Measurements from ENCODE around the gene CTSL. TPM values are rescaled to one million over a fixed set of nuclear protein-coding genes. Genes with fewer than 3 reads are reported as not detected.
"Not testable (repeated sequence)": the region's sequence is repeated elsewhere in the genome, so short reads cannot be mapped to it uniquely, and the experiment has no call there.

The CTSL gene
- total RNA-seq, 1 experiment from 2014 or later, result 393 TPM

DNA sequence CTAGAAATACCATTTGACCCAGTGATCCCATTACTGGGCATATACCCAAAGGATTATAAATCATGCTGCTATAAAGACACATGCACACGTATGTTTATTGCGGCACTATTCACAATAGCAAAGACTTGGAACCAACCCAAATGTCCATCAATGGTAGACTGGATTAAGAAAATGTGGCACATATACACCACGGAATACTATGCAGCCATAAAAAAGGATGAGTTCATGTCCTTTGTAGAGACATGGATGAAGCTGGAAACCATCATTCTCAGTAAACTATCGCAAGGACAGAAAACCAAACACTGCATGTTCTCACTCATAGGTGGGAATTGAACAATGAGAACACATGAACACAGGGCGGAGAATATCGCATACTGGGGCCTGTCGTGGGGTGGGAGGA is 18.3 kb downstream of the CTSL start:
- not testable (repeated sequence) for DNase-seq (ENCODE audit: low read depth in 1 of 2, low spot score in 2 of 2); H3K36me3 ChIP-seq; H3K4me3 ChIP-seq; H3K27ac ChIP-seq; H3K9me3 ChIP-seq (replicated peaks); H3K27me3 ChIP-seq (replicated peaks)
- peaks cover 20% of the 10 kb centered on the region for H3K4me1 ChIP-seq (replicated peaks)

DNA sequence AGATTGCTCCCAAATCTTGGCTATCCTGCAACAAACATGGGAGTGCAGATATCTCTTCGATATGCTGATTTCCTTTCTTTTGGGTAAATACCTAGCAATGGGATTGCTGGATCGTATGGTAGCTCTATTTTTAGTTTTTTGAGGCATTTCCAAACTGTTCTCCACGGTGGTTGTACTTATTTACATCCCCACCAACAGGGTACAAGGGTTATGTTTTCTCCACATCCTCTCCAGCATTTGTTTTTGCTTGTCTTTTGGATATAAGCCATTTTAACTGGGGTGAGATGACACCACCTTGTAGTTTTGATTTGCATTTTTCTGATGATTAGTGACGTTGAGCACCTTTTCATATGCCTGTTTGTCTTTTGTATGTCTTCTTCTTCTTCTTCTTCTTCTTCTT is 20.3 kb downstream of the CTSL start:
- Histone ChIP-seq H3K36me3 (no peaks in the 10 kb centered on the region), H3K27ac (no peak overlapping the region), H3K27me3 (replicated peaks) (no peaks in the 10 kb centered on the region), H3K4me3 (no peak overlapping the region), H3K9me3 (replicated peaks) (no peaks in the 10 kb centered on the region), H3K4me1 (replicated peaks) (peaks cover 20% of the 10 kb centered on the region)
- no peak for DNase-seq (ENCODE audit: low read depth in 1 of 2, low spot score in 2 of 2)

DNA sequence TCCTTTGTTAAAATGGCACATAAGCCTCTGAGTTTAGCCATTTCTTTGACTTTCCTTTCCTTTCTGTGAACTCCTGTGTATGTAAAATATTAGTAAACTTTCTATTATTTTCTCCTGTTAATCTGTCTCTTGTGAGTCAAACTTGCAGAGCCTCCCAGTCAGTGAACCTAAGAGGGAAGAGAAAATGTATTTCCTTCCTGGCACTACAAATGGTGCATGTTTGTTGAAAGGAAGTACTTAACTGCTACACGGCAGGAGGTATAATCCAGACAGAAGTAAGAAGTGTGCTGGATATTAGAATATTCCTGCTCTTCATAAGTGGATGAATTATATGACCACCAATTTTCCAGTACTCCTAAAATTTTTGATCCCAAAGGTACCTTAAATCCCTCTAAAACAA is 23.0 kb downstream of the CTSL start:
- no peaks in the 10 kb centered on the region for H3K9me3 ChIP-seq (replicated peaks)
- DNase-seq (ENCODE audit: low read depth in 1 of 2, low spot score in 2 of 2), result no peak
- H3K27ac ChIP-seq, result no peak overlapping the region
- H3K36me3 ChIP-seq, result no peaks in the 10 kb centered on the region; the same call in 1 of the 2 replicates
- H3K4me1 ChIP-seq (replicated peaks), result no peaks in the 10 kb centered on the region
- no peak overlapping the region for H3K4me3 ChIP-seq
- no peaks in the 10 kb centered on the region for H3K27me3 ChIP-seq (replicated peaks)

DNA sequence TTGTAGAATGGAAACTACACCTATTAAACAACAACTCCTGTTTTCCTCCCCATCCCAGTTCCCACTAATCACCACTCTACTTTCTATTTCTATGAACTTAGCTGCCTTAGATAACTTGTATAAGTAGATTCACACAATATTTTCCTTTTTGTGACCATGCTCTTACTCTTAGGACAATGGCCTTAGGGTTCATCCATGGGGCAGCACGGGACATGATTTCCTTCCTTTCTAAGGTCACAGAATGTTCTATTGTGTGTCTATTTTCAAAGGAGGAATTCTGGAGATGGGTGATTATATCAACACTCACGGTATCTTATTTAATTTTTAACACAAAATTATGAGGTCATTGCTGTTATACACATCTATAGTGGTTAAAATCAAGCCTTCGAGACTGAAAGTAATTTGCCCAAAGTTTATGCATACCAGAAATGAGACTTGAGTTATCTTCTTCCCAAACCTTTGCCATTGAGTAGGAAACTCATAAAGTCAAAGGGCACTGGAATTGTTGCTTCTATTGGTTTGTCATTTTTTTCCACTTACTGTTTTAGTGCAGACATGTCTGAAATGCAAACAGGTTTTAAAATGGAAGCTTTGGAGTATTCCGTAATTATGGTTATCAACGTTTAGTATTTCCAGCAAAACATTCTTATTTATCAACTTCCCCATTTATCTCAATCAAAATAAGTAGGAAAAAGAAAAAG is 23.6 kb downstream of the CTSL start:
- Histone ChIP-seq H3K4me3 (no peak overlapping the region), H3K27ac (no peak overlapping the region), H3K9me3 (replicated peaks) (no peaks in the 10 kb centered on the region), H3K36me3 (no peaks in the 10 kb centered on the region; the same call in 1 of the 2 replicates), H3K27me3 (replicated peaks) (no peaks in the 10 kb centered on the region), H3K4me1 (replicated peaks) (no peaks in the 10 kb centered on the region)
- no peak for DNase-seq (ENCODE audit: low read depth in 1 of 2, low spot score in 2 of 2)

DNA sequence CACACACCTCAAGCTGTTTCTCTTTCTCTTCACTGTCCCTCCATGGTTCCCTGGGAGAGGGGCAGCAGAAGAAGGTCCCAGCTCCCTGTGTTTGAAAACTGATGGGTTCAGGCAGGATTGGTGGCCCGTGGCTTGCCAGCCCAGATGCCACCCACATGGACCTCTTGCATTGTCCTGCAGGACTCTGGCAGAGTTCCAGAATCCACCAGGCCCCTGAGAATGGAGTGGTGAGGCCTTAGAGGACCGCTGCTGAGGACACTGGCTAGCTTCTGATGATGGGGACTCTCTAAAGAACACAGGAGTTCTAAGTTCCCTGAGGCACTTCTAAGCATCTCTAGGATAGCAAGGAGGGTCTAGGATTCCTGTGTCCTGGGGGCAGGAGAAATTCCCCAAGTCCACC is 24.8 kb downstream of the CTSL start:
- Histone ChIP-seq H3K9me3 (replicated peaks) (no peaks in the 10 kb centered on the region), H3K27me3 (replicated peaks) (no peaks in the 10 kb centered on the region), H3K4me3 (no peak overlapping the region), H3K4me1 (replicated peaks) (no peaks in the 10 kb centered on the region), H3K27ac (no peak overlapping the region), H3K36me3 (no peaks in the 10 kb centered on the region; the same call in 1 of the 2 replicates)
- no peak for DNase-seq (ENCODE audit: low read depth in 1 of 2, low spot score in 2 of 2)

DNA sequence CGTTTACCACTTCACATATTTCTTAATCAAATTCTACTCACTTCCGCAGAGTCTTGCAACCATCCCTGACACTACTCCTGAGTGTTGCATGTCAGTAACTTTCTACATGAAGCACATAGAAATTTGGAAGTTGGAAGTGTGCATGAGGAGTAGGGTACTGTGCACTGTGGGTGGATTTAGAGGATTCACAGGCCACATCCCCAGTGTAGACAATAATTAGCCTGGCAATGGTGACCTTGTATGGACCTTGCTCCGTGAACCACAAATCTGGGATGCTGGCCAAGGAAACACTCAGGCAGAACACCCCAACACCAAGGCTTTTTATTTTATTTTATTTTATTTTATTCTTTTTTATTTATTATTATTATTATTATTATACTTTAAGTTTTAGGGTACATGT is 25.5 kb downstream of the CTSL start:
- DNase-seq (ENCODE audit: low read depth in 1 of 2, low spot score in 2 of 2), result no peak
- no peaks in the 10 kb centered on the region for H3K27me3 ChIP-seq (replicated peaks)
- no peaks in the 10 kb centered on the region for H3K9me3 ChIP-seq (replicated peaks)
- no peak overlapping the region for H3K4me3 ChIP-seq
- H3K36me3 ChIP-seq, result no peaks in the 10 kb centered on the region; the same call in 1 of the 2 replicates
- no peak overlapping the region for H3K27ac ChIP-seq
- no peaks in the 10 kb centered on the region for H3K4me1 ChIP-seq (replicated peaks)

DNA sequence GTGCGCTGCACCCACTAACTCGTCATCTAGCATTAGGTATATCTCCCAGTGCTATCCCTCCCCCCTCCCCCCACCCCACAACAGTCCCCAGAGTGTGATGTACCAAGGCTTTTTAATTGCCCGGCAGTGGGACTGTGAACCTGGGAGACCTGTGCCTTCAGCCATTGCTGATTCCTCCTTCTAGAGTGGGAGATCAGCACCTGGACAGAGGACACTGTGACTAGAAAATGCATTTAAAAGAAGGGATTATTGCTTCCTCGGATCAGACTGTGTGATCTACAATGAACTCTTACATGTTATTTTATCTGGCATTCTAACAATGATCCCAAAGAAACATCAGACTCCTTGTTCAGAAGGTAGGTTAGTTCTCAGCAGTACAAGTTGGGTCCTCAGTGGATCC is 25.9 kb downstream of the CTSL start:
- Histone ChIP-seq H3K9me3 (replicated peaks) (no peaks in the 10 kb centered on the region), H3K4me3 (no peak overlapping the region), H3K4me1 (replicated peaks) (no peaks in the 10 kb centered on the region), H3K27me3 (replicated peaks) (no peaks in the 10 kb centered on the region), H3K27ac (no peak overlapping the region), H3K36me3 (no peaks in the 10 kb centered on the region; the same call in 1 of the 2 replicates)
- DNase-seq (ENCODE audit: low read depth in 1 of 2, low spot score in 2 of 2), result no peak

DNA sequence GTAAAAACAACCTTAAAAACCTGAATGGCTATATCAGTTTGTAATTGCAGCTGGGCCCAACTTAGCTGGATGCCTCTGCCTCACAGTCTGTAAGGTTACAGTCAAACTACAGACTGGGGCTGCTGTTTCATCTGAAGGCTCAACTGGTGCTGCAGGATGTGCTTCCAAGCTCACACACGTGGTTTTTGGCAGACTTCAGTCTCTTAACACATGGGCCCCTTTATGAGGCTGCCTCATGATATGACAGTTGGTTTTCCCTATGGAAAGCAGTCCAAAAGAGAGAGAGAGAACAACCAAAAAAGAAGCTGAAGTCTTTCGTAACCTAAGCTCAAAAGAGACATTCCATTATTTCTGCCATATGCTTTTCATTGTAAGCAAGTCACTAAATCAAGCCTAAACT is 27.4 kb downstream of the CTSL start:
- H3K4me3 ChIP-seq, result no peak overlapping the region
- H3K9me3 ChIP-seq (replicated peaks), result no peaks in the 10 kb centered on the region
- H3K27me3 ChIP-seq (replicated peaks), result no peaks in the 10 kb centered on the region
- DNase-seq (ENCODE audit: low read depth in 1 of 2, low spot score in 2 of 2), result no peak
- no peaks in the 10 kb centered on the region for H3K4me1 ChIP-seq (replicated peaks)
- no peak overlapping the region for H3K27ac ChIP-seq
- H3K36me3 ChIP-seq, result no peaks in the 10 kb centered on the region; the same call in 1 of the 2 replicates

DNA sequence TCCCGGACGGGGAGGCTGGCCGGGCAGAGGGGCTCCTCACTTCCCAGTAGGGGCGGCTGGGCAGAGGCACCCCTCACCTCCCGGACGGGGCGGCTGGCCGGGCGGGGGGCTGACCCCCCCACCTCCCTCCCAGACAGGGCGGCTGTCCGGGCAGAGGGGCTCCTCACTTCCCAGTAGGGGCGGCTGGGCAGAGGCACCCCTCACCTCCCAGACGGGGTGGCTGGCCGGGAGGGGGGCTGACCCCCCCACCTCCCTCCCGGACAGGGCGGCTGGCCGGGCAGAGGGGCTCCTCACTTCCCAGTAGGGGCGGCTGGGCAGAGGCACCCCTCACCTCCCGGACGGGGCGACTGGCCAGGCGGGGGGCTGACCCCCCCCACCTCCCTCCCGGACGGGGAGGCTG is 32.4 kb downstream of the CTSL start:
- not testable (repeated sequence) for H3K4me3 ChIP-seq; H3K27ac ChIP-seq; H3K27me3 ChIP-seq (replicated peaks); DNase-seq (ENCODE audit: low read depth in 1 of 2, low spot score in 2 of 2); H3K9me3 ChIP-seq (replicated peaks); H3K36me3 ChIP-seq; H3K4me1 ChIP-seq (replicated peaks)

DNA sequence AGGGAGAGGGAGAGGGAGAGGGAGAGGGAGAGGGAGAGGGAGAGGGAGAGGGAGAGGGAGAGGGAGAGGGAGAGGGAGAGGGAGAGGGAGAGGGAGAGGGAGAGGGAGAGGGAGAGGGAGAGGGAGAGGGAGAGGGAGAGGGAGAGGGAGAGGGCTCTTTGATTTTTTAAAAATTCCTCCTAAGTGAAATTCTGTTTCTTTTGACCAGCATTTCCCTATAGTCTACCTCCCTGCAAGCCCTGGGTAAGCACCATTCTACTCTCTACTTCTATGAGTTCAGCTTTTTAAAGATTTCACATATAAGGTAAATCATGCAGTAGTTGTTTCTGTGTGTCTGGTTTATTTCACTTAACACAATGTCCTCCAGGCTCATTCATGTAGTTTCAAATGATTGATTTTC is 34.1 kb downstream of the CTSL start:
- H3K4me3 ChIP-seq; DNase-seq (ENCODE audit: low read depth in 1 of 2, low spot score in 2 of 2); H3K36me3 ChIP-seq; H3K27me3 ChIP-seq (replicated peaks); H3K27ac ChIP-seq; H3K4me1 ChIP-seq (replicated peaks); H3K9me3 ChIP-seq (replicated peaks): not testable (repeated sequence)

DNA sequence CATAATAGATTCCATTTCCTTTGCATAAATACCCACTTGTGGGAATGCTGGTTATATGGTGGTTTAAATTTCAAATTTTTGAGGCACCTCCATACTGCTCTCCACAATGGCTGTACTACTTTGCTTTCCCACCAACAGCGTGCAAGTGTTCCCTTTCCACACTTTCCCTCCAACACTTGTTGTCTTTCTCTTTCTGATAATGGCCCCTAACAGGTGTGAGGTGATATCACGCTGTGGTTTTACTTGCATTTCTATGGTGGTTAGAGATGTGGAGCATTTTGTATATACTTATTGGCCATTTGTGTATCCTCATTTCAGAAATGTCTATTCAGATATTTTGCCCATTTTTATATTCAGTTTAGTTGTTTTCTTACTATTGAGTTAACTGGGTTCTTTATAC is 34.6 kb downstream of the CTSL start:
- Histone ChIP-seq H3K4me3 (no peak overlapping the region), H3K27ac (no peak overlapping the region), H3K27me3 (replicated peaks) (no peaks in the 10 kb centered on the region), H3K4me1 (replicated peaks) (no peaks in the 10 kb centered on the region), H3K36me3 (no peaks in the 10 kb centered on the region), H3K9me3 (replicated peaks) (no peaks in the 10 kb centered on the region)
- no peak for DNase-seq (ENCODE audit: low read depth in 1 of 2, low spot score in 2 of 2)

DNA sequence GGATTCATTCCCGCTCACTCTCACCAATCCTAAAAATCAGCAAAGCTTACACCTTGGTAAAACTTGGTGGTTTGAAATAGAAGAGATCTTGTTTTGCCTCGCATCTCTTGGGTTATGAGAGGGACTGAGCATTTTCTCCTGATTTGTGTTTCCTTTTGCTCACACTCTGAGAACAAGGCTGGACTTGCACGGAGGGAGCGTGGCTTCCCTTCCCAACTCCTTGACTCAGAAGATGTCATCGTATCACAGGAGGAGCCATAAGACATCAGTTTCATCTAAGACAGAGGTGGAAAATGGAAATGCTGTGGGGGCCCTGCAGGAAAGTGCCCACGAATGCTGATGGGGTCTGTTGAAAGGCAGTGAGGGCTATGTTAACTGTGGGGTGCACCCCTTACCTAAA is 37.4 kb downstream of the CTSL start:
- Histone ChIP-seq H3K9me3 (replicated peaks) (no peaks in the 10 kb centered on the region), H3K4me3 (no peak overlapping the region), H3K4me1 (replicated peaks) (no peaks in the 10 kb centered on the region), H3K36me3 (no peaks in the 10 kb centered on the region), H3K27ac (no peak overlapping the region), H3K27me3 (replicated peaks) (no peaks in the 10 kb centered on the region)
- DNase-seq (ENCODE audit: low read depth in 1 of 2, low spot score in 2 of 2), result no peak

DNA sequence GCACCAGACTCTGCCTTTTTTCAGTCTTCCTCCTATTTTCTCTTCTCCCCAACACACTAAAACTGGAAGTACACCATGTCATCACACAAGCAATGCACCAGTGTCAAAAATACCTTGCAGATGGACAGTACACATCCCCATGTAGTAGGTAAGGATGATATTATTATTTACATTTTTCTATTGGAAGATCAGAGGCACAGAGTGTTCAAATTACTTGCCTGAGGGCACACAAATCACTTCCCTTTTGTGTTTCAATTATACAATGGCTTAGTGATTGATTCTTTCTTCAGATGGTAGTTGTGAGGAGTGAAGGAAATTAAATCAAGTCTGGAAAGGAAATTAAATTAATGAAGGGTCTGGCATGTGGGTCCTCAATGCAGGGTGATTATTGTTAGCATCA is 39.6 kb downstream of the CTSL start:
- DNase-seq (ENCODE audit: low read depth in 1 of 2, low spot score in 2 of 2), result no peak
- Histone ChIP-seq H3K36me3 (no peaks in the 10 kb centered on the region), H3K27me3 (replicated peaks) (no peaks in the 10 kb centered on the region), H3K27ac (no peak overlapping the region), H3K9me3 (replicated peaks) (no peaks in the 10 kb centered on the region), H3K4me3 (no peak overlapping the region), H3K4me1 (replicated peaks) (no peaks in the 10 kb centered on the region)

DNA sequence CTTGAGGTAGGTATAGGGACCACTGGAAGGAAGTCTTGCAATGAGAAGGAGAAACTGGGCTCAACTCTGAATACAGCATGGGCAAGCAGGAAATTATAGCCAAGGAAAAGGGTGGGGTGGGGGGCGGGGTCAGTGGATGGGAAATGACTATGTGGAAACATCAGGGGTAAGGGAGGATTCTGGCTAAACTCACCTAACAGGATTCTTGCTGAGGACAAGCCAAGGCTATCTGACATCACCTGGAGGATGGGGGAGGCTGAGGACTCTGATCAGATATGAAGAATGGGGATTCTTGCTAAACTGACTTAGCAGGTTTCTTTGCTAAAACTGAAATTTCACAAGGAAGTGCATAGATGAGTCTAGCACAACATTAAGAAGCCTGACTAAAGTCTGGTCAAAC is 40.8 kb downstream of the CTSL start:
- no peaks in the 10 kb centered on the region for H3K4me1 ChIP-seq (replicated peaks)
- no peak overlapping the region for H3K27ac ChIP-seq
- no peak overlapping the region for H3K4me3 ChIP-seq
- H3K36me3 ChIP-seq, result no peaks in the 10 kb centered on the region
- DNase-seq (ENCODE audit: low read depth in 1 of 2, low spot score in 2 of 2), result no peak
- no peaks in the 10 kb centered on the region for H3K27me3 ChIP-seq (replicated peaks)
- no peaks in the 10 kb centered on the region for H3K9me3 ChIP-seq (replicated peaks)

Measured in SJSA1 (cell line).